ENCODE data around the gene SF3B6.

DNA sequence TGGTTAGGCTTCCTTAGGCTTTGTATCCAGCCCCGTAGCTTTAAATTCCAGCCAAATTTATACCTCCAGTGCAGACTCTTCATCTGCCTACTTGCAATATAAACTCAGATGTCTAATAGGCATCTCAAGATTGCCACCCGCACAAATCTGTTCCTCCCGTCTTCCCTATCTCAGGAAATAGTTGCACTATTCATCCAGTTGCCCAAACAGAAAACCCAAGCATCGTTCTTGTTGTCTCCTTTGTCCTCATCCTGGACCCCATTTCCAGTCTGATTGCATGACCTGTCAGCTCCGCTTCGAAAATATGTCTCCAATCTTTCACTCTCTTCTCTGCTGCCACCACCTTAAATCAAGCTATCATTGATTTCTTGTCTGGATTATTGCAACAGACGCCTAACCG is 24.3 kb downstream of the SF3B6 start:
- TF ChIP-seq CTCF (IDR thresholded peaks at IDR 0.05; ENCODE audit: low read depth, low read length) (no peak), POLR2A (IDR thresholded peaks at IDR 0.05; ENCODE audit: extremely low read depth, insufficient read length) (no peak), MYC (IDR thresholded peaks at IDR 0.05; ENCODE audit: low read depth, low read length) (no peak), MAX (IDR thresholded peaks at IDR 0.05; ENCODE audit: low read depth, low read length) (no peak)

Data from NB4 (cell line).